Loucy (cell line): ENCODE results near the gene FRAS1.

Experiments used
- H2AFZ ChIP-seq: fragments of 200-600 bp; sonication (generic); 2 replicates; pipeline ENCODE4 v1.6.0; 2016; ENCODE audit warnings: antibody characterized with exemption, mild to moderate bottlenecking, low read length, moderate library complexity
- H3F3A ChIP-seq: fragments of 200-600 bp; 2 replicates; pipeline ENCODE4 v1.6.0; 2016; ENCODE audit warnings: antibody characterized with exemption, low read depth, mild to moderate bottlenecking
- H3K27me3 ChIP-seq: fragments of 200-600 bp; sonication (generic); 2 replicates; pipeline ENCODE4 v1.6.1; 2014; ENCODE audit warnings: low read length, mild to moderate bottlenecking; ENCODE audit not compliant: insufficient read depth, poor library complexity, severe bottlenecking
- H3K36me3 ChIP-seq: fragments of 200-600 bp; sonication (generic); 2 replicates; pipeline ENCODE4 v1.6.1; 2016; ENCODE audit warnings: low read length; ENCODE audit not compliant: insufficient read depth
- H3K4me1 ChIP-seq: fragments of 200-600 bp; sonication (generic); 2 replicates; pipeline ENCODE4 v1.5.1; 2014; ENCODE audit warnings: low read length, mild to moderate bottlenecking; ENCODE audit not compliant: insufficient read depth, poor library complexity, severe bottlenecking
- H3K4me2 ChIP-seq: fragments of 200-600 bp; sonication (generic); 2 replicates; pipeline ENCODE4 v1.6.0; 2014; ENCODE audit warnings: antibody characterized with exemption, low read length, low read depth, mild to moderate bottlenecking; ENCODE audit not compliant: poor library complexity, severe bottlenecking
- H3K4me3 ChIP-seq: fragments of 200-600 bp; sonication (generic); 2 replicates; pipeline ENCODE4 v1.5.1; 2014; ENCODE audit warnings: low read length, mild to moderate bottlenecking, mixed read lengths; ENCODE audit not compliant: poor library complexity, severe bottlenecking
- H3K79me2 ChIP-seq: fragments of 200-600 bp; sonication (generic); 2 replicates; pipeline ENCODE4 v1.6.1; 2014; ENCODE audit warnings: low read length; ENCODE audit not compliant: insufficient read depth
- H3K9ac ChIP-seq: fragments of 200-600 bp; sonication (generic); 2 replicates; pipeline ENCODE4 v1.6.0; 2014; ENCODE audit warnings: mild to moderate bottlenecking, low read depth, low read length, moderate library complexity; ENCODE audit not compliant: poor library complexity, severe bottlenecking
- H3K9me2 ChIP-seq: fragments of 200-600 bp; sonication (generic); replicated peaks from 2 replicates; pipeline ENCODE4 v1.6.1; 2016; ENCODE audit warnings: low read depth, low read length, mixed read lengths
- H3K9me3 ChIP-seq: fragments of 200-600 bp; sonication (generic); 2 replicates; pipeline ENCODE4 v1.6.1; 2014; ENCODE audit warnings: mild to moderate bottlenecking, antibody characterized with exemption, low read length, low read depth; ENCODE audit not compliant: insufficient read depth
- H4K20me1 ChIP-seq: fragments of 200-600 bp; sonication (generic); 2 replicates; pipeline ENCODE4 v1.6.0; 2014; ENCODE audit warnings: antibody characterized with exemption, low read length, mild to moderate bottlenecking; ENCODE audit not compliant: insufficient read depth, poor library complexity, severe bottlenecking
- CTCF ChIP-seq: fragments of 200-600 bp; sonication (generic); conservative IDR thresholded peaks from 2 replicates; pipeline ENCODE4 v1.5.1; 2014; ENCODE audit warnings: mild to moderate bottlenecking, antibody characterized with exemption, low read length
- EZH2phosphoT487 ChIP-seq: fragments of 200-600 bp; IDR thresholded peaks from 2 replicates; pipeline ENCODE4 v1.6.1; 2018; ENCODE audit warnings: antibody characterized with exemption, mild to moderate bottlenecking, moderate library complexity, borderline replicate concordance

FRAS1 gene

GRCh38 chr4:78409612-78410202 lies 352.6 kb downstream of the FRAS1 start:
- no peaks in the 10 kb centered on the region for H3K27me3 ChIP-seq
- no peak overlapping the region for H3K4me3 ChIP-seq
- TF ChIP-seq EZH2phosphoT487 (no peak), CTCF (no peak)
- no peaks in the 10 kb centered on the region for H4K20me1 ChIP-seq
- no peak overlapping the region for H2AFZ ChIP-seq
- no peak overlapping the region for H3K9ac ChIP-seq
- no peaks in the 10 kb centered on the region for H3F3A ChIP-seq
- H3K79me2 ChIP-seq: no peaks in the 10 kb centered on the region
- no peaks in the 10 kb centered on the region for H3K9me2 ChIP-seq
- peaks cover 24% of the 10 kb centered on the region for H3K4me1 ChIP-seq
- no peaks in the 10 kb centered on the region for H3K36me3 ChIP-seq
- no peak overlapping the region for H3K4me2 ChIP-seq
- H3K9me3 ChIP-seq: no peaks in the 10 kb centered on the region

- no peaks in the 10 kb centered on the region for H3K79me2 ChIP-seq
- H2AFZ ChIP-seq: no peak overlapping the region
- H3K9ac ChIP-seq: no peak overlapping the region
- no peak overlapping the region for H3K4me2 ChIP-seq
- H3K4me1 ChIP-seq: peaks cover 25% of the 10 kb centered on the region
- TF ChIP-seq CTCF (no peak), EZH2phosphoT487 (no peak)
- H3K4me3 ChIP-seq: no peak overlapping the region
- H3F3A ChIP-seq: no peaks in the 10 kb centered on the region
- no peaks in the 10 kb centered on the region for H3K9me2 ChIP-seq
- no peaks in the 10 kb centered on the region for H3K36me3 ChIP-seq
- H4K20me1 ChIP-seq: no peaks in the 10 kb centered on the region
- no peaks in the 10 kb centered on the region for H3K27me3 ChIP-seq
- H3K9me3 ChIP-seq: no peaks in the 10 kb centered on the region
Observed at GRCh38 chr4:78410225-78410624, 353.1 kb downstream of the FRAS1 start.

GRCh38 chr4:78410676-78411075 lies 353.6 kb downstream of the FRAS1 start:
- no peak overlapping the region for H3K9ac ChIP-seq
- no peak overlapping the region for H2AFZ ChIP-seq
- TF ChIP-seq CTCF: no peak
- TF ChIP-seq EZH2phosphoT487: no peak
- H3K4me1 ChIP-seq: peaks cover 25% of the 10 kb centered on the region
- H3K79me2 ChIP-seq: no peaks in the 10 kb centered on the region
- no peaks in the 10 kb centered on the region for H3K9me3 ChIP-seq
- no peaks in the 10 kb centered on the region for H3K36me3 ChIP-seq
- H3K4me2 ChIP-seq: no peak overlapping the region
- H3K4me3 ChIP-seq: no peak overlapping the region
- no peaks in the 10 kb centered on the region for H3K9me2 ChIP-seq
- no peaks in the 10 kb centered on the region for H3F3A ChIP-seq
- no peaks in the 10 kb centered on the region for H4K20me1 ChIP-seq
- H3K27me3 ChIP-seq: no peaks in the 10 kb centered on the region
